A549 (cell line): ENCODE measurements around the gene RASGRF1. TPM values are rescaled to one million over a fixed set of nuclear protein-coding genes. Genes with fewer than 3 reads are reported as not detected.

Experiments used
- ATAC-seq, 2 experiments: fragments of 200-7000 bp in 1 of 2; fragments of >200 bp in 1 of 2; cut with Nextera tagmentation in 1 of 2; cut with Tn5 transposase in 1 of 2; 3 replicates each; pipeline versions ENCODE4 v1.8.0 to v1.9.1; 2018 to 2020; ENCODE audit warnings: mild to moderate bottlenecking in 1 of 2, moderate library complexity in 1 of 2
- CTCF ChIA-PET: fragments of 300-600 bp; sonication (Branson Sonifier 250); formaldehyde crosslinking; extraction: SDS; loops from one replicate; lab custom pipeline; 2021; ENCODE audit warnings: antibody characterized with exemption, inconsistent platforms; lab: Yijun Ruan, JAX
- POLR2A ChIA-PET: fragments of 350-600 bp; formaldehyde crosslinking; extraction: SDS; loops from one replicate; lab custom pipeline; 2021; ENCODE audit warnings: antibody characterized with exemption, inconsistent platforms; lab: Yijun Ruan, JAX
- DNase-seq, 2 experiments: peaks; one replicate each; pipeline versions ENCODE4 v3.0.0 to v3.0.0-alpha.2; 2011 to 2016; ENCODE audit warnings: low read depth in 1 of 2, low spot score in 1 of 2
- FAIRE-seq: peaks from 2 replicates; lab custom pipeline; 2011; peaks lifted over from hg19 to GRCh38; lab: Jason Lieb, UNC
- H3K27ac ChIP-seq, 2 experiments: fragments of >200 bp; sonication (Bioruptor Twin); formaldehyde crosslinking; 3 replicates each; pipeline ENCODE4 v1.5.1; 2016 to 2017
- H3K4me1 ChIP-seq: fragments of >200 bp; sonication (Bioruptor Twin); formaldehyde crosslinking; 3 replicates; pipeline ENCODE4 v1.6.1; 2016
- H3K4me2 ChIP-seq: fragments of >200 bp; sonication (Bioruptor Twin); formaldehyde crosslinking; 3 replicates; pipeline ENCODE4 v1.6.1; 2016
- H3K4me3 ChIP-seq: fragments of >200 bp; sonication (Bioruptor Twin); formaldehyde crosslinking; 3 replicates; pipeline ENCODE4 v1.5.1; 2016
- H3K9me3 ChIP-seq: fragments of >200 bp; sonication (Bioruptor Twin); formaldehyde crosslinking; 3 replicates; pipeline ENCODE4 v1.6.1; 2016
- CBX8 ChIP-seq: fragments of 200-600 bp; sonication (generic); IDR thresholded peaks from 2 replicates; pipeline ENCODE4 v1.6.1; 2016
- CHD4 ChIP-seq: fragments of 200-600 bp; sonication (generic); IDR thresholded peaks from 2 replicates; pipeline ENCODE4 v1.6.1; 2016; ENCODE audit warnings: antibody characterized with exemption, mild to moderate bottlenecking, borderline replicate concordance
- EHF ChIP-seq: fragments of 250-450 bp; sonication (Bioruptor Pico); IDR thresholded peaks from 2 replicates; pipeline ENCODE4 v1.5.0; 2020; ENCODE audit warnings: mild to moderate bottlenecking
- FOSL2 ChIP-seq, 2 experiments: fragments of 450-650 bp in 1 of 2; fragments of >200 bp in 1 of 2; sonication (Bioruptor Twin) in 1 of 2; formaldehyde crosslinking; IDR thresholded peaks; 2 replicates each; pipeline versions ENCODE4 v1.5.0 to v1.6.1; 2016 to 2020; ENCODE audit warnings: mild to moderate bottlenecking in 1 of 2, moderate library complexity in 1 of 2
- GATA3 ChIP-seq: IDR thresholded peaks from 2 replicates; pipeline ENCODE4 v1.6.1; 2012; ENCODE audit warnings: borderline replicate concordance
- HDAC2 ChIP-seq: fragments of 200-600 bp; sonication (generic); IDR thresholded peaks from 2 replicates; pipeline ENCODE4 v1.6.1; 2016
- HOXB13 ChIP-seq: fragments of 250-450 bp; sonication (Bioruptor Pico); IDR thresholded peaks from 2 replicates; pipeline ENCODE4 v1.5.0; 2020; ENCODE audit warnings: low read depth, mild to moderate bottlenecking, moderate library complexity
- HOXB5 ChIP-seq: fragments of 250-450 bp; sonication (Bioruptor Pico); IDR thresholded peaks from 2 replicates; pipeline ENCODE4 v1.5.0; 2020; ENCODE audit warnings: mild to moderate bottlenecking, moderate library complexity
- KDM1A ChIP-seq: fragments of 200-600 bp; sonication (generic); IDR thresholded peaks from 2 replicates; pipeline ENCODE4 v1.6.1; 2016; ENCODE audit warnings: low read depth, mild to moderate bottlenecking
- KDM5A ChIP-seq: fragments of 200-600 bp; sonication (generic); IDR thresholded peaks from 2 replicates; pipeline ENCODE4 v1.6.1; 2016; ENCODE audit warnings: antibody characterized with exemption, mild to moderate bottlenecking
- MYC ChIP-seq: IDR thresholded peaks from 2 replicates; pipeline ENCODE4 v1.6.1; 2012; ENCODE audit warnings: mild to moderate bottlenecking, inconsistent platforms, low read length, improper control_type of control experiment, borderline replicate concordance
- NPAS2 ChIP-seq: fragments of 250-450 bp; sonication (Bioruptor Pico); IDR thresholded peaks from 2 replicates; pipeline ENCODE4 v1.8.0; 2022; ENCODE audit warnings: mild to moderate bottlenecking, moderate library complexity, borderline replicate concordance
- RCOR1 ChIP-seq: fragments of 150-350 bp; IDR thresholded peaks from 2 replicates; pipeline ENCODE4 v1.6.1; 2014; ENCODE audit warnings: antibody characterized with exemption, low read length, low read depth
- ZC3H11A ChIP-seq: fragments of 450-650 bp; IDR thresholded peaks from 2 replicates; pipeline ENCODE4 v1.6.1; 2014; ENCODE audit warnings: antibody characterized with exemption, mild to moderate bottlenecking
- ZNF302 ChIP-seq: fragments of 250-450 bp; sonication (Bioruptor Pico); IDR thresholded peaks from 2 replicates; pipeline ENCODE4 v1.9.0; 2021; ENCODE audit warnings: inconsistent platforms, mild to moderate bottlenecking, moderate library complexity
- WGBS: methylation state at CpG from one replicate; pipeline ENCODE4 v1.1.6; 2017; ENCODE audit errors: missing lambda C conversion rate; 5-methylcytosine and 5-hydroxymethylcytosine counted together
- polyA plus RNA-seq, 4 experiments: library from polyadenylated mRNA; depleted of rRNA in 3 of 4; stranded (reverse); fragments of >200 nt; fragmentation: RNase III in 1 of 4; extraction: RNeasy Plus Mini Kit Qiagen cat#74134 plus additional on column Dnase treatment in 1 of 4; gene quantifications; 2 replicates in 3 of 4; 3 replicates in 1 of 4; pipeline ENCODE4 v1.2.3, GENCODE V29; 2011 to 2017
- TF ChIP-seq, protein P1 (sequence below): fragments of >200 bp; sonication (Bioruptor Twin); formaldehyde crosslinking; IDR thresholded peaks from 3 replicates; pipeline ENCODE4 v1.5.1; 2016
- TF ChIP-seq, protein P2 (sequence below): fragments of 450-650 bp; IDR thresholded peaks from 2 replicates; pipeline ENCODE4 v1.6.1; 2014; ENCODE audit warnings: antibody characterized with exemption
- TF ChIP-seq, protein P3 (sequence below): fragments of >200 bp; sonication (Bioruptor Twin); formaldehyde crosslinking; IDR thresholded peaks from 3 replicates; pipeline ENCODE4 v1.6.1; 2016
- TF ChIP-seq, protein P4 (sequence below): fragments of 200-600 bp; sonication (generic); IDR thresholded peaks from 2 replicates; pipeline ENCODE4 v1.6.1; 2016; ENCODE audit warnings: antibody characterized with exemption, mild to moderate bottlenecking, moderate library complexity
- TF ChIP-seq, protein P5 (sequence below): fragments of 250-450 bp; sonication (Bioruptor Pico); IDR thresholded peaks from 2 replicates; pipeline ENCODE4 v1.5.0; 2020; ENCODE audit warnings: low read depth, mild to moderate bottlenecking, moderate library complexity

Gene RASGRF1
- polyA plus RNA-seq, 2 of the 4 experiments (the other 2 are of a cell fraction) = 0.13 to 0.21 TPM

DNA sequence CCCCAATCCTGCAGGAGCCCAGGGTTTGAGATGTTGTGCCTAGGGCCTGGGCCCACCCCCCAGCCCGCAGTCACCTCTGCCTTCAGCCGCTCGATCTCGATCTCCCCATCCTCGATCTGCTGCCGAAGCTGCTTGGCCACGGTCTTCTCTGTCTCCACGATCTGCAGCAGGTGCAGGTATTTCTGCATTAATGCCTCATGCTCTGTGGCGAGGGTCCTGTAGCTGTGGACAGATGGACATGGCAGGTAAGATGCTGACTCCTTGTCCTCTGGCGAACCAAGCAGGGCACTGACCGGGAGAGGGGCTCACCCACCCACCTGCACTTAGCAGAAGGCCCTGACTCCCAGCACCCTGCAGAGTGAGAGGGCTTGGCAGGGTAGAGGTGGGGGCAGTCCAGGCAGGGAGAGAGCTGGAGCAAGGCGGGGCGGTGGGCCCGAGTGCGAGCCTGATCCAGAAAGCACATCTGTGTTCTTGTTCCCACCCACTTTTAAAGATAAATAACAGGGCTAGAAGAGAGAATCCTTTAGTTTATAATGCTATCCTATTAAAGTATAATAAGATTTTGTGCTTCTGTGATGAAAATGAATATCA, 32.2 kb downstream of the RASGRF1 start (continued):
- TF ChIP-seq, protein P1, sequence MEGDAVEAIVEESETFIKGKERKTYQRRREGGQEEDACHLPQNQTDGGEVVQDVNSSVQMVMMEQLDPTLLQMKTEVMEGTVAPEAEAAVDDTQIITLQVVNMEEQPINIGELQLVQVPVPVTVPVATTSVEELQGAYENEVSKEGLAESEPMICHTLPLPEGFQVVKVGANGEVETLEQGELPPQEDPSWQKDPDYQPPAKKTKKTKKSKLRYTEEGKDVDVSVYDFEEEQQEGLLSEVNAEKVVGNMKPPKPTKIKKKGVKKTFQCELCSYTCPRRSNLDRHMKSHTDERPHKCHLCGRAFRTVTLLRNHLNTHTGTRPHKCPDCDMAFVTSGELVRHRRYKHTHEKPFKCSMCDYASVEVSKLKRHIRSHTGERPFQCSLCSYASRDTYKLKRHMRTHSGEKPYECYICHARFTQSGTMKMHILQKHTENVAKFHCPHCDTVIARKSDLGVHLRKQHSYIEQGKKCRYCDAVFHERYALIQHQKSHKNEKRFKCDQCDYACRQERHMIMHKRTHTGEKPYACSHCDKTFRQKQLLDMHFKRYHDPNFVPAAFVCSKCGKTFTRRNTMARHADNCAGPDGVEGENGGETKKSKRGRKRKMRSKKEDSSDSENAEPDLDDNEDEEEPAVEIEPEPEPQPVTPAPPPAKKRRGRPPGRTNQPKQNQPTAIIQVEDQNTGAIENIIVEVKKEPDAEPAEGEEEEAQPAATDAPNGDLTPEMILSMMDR = no peak
- TF ChIP-seq RCOR1 = no peak
- TF ChIP-seq, all 56 proteins: peak for 0

DNA sequence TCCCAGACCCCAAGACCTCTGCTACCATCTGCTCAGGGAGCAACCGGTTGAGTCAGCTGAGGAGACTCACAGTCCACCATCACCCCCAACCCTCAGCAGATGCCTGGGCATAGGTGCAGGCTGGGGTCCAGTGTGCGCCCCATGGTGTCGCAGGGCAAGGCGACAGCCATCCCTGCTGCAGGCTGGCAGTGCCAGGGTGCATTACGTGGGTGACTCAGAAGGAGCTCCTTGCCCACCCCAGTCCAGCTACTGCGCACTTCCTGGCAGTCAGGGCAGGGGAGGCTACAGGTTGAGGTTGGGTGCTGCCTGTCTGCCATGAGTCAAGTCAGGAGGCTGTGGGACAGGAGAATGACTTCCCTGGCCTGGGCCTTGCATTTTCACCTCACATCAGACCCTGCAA, 33.5 kb downstream of the RASGRF1 start:
- WGBS = 45% methylated on average over 6 of the region's 6 CpGs
- no peaks in the 10 kb centered on the region for H3K4me1 ChIP-seq
- FAIRE-seq (no peak), DNase-seq (no peak), ATAC-seq (no peak)
- CTCF ChIA-PET = interaction anchor here (1.5 to 3.2 kb wide), 4 partner anchors 9 to 127 kb away, joined by 6 to 16 read pairs (median 7); no protein-coding TSS in a partner anchor
- H3K9me3 ChIP-seq = no peaks in the 10 kb centered on the region
- POLR2A ChIA-PET = no interaction called here
- H3K27ac ChIP-seq = no peak overlapping the region
- H3K4me3 ChIP-seq = no peak overlapping the region
- no peak for TF ChIP-seq ZC3H11A
- TF ChIP-seq HOXB5 (CRISPR knock-in tag) = no peak
- TF ChIP-seq, protein P2, sequence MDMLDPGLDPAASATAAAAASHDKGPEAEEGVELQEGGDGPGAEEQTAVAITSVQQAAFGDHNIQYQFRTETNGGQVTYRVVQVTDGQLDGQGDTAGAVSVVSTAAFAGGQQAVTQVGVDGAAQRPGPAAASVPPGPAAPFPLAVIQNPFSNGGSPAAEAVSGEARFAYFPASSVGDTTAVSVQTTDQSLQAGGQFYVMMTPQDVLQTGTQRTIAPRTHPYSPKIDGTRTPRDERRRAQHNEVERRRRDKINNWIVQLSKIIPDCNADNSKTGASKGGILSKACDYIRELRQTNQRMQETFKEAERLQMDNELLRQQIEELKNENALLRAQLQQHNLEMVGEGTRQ = no peak
- TF ChIP-seq, protein P3, sequence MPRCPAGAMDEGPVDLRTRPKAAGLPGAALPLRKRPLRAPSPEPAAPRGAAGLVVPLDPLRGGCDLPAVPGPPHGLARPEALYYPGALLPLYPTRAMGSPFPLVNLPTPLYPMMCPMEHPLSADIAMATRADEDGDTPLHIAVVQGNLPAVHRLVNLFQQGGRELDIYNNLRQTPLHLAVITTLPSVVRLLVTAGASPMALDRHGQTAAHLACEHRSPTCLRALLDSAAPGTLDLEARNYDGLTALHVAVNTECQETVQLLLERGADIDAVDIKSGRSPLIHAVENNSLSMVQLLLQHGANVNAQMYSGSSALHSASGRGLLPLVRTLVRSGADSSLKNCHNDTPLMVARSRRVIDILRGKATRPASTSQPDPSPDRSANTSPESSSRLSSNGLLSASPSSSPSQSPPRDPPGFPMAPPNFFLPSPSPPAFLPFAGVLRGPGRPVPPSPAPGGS = no peak
- no peak for TF ChIP-seq CHD4
- TF ChIP-seq ZNF302 (CRISPR knock-in tag) = no peak
- H3K4me2 ChIP-seq = no peak overlapping the region

DNA sequence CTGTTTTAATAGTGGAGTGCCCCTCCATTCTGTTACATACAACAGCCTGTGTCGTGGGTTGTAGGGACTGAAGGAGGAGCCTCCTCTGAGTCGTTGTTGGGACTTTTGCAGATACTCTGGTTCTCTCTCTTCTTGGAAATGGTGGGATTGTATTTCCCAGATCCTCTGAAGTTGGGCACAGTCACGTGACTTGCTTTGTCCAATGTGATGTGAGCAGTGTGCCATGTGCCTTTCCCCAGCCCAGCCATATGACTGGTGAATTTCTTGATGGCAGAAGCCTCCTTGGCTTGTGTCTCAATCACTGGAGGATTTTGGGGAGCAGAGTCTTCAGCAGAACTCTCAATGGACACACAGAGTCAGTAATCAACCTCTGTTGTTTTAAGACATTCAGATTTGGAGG, 36.2 kb downstream of the RASGRF1 start:
- ChIA-PET POLR2A (no interaction called here), CTCF (interaction anchor here (1.5 to 1.9 kb wide), 2 partner anchors 11 to 16 kb away, joined by 3 to 4 read pairs; no protein-coding TSS in a partner anchor)

DNA sequence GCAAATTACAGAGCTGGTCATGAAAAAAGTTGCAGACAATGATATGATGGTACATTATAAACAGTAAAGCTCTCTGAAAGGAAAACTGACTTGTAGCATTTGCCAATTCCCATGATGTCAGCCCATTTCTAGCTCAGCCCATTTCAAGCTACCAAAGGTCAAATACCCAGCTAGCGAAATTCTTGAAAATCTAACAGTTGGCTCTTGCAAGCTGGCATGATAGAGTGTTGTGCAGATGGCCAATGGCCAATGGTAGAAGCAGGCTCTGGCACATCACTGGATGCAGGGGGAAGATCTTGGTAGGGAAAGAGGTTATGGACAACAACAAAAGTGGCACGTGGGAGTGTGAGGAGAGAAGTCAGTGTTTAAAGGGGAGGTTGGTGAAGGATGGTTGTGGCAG, 36.7 kb downstream of the RASGRF1 start:
- no peak overlapping the region for H3K4me2 ChIP-seq
- no peak overlapping the region for H3K27ac ChIP-seq
- CTCF ChIA-PET = interaction anchor here (1.0 to 1.9 kb wide), 3 partner anchors 9 to 17 kb away, joined by 3 to 4 read pairs (median 3); no protein-coding TSS in a partner anchor
- TF ChIP-seq CHD4 = no peak
- no peak for TF ChIP-seq CBX8
- no peak for TF ChIP-seq FOSL2 (IDR thresholded peaks at IDR 0.05)
- TF ChIP-seq FOSL2 (CRISPR knock-in tag; IDR thresholded peaks at IDR 0.05) = no peak
- TF ChIP-seq, protein P4, sequence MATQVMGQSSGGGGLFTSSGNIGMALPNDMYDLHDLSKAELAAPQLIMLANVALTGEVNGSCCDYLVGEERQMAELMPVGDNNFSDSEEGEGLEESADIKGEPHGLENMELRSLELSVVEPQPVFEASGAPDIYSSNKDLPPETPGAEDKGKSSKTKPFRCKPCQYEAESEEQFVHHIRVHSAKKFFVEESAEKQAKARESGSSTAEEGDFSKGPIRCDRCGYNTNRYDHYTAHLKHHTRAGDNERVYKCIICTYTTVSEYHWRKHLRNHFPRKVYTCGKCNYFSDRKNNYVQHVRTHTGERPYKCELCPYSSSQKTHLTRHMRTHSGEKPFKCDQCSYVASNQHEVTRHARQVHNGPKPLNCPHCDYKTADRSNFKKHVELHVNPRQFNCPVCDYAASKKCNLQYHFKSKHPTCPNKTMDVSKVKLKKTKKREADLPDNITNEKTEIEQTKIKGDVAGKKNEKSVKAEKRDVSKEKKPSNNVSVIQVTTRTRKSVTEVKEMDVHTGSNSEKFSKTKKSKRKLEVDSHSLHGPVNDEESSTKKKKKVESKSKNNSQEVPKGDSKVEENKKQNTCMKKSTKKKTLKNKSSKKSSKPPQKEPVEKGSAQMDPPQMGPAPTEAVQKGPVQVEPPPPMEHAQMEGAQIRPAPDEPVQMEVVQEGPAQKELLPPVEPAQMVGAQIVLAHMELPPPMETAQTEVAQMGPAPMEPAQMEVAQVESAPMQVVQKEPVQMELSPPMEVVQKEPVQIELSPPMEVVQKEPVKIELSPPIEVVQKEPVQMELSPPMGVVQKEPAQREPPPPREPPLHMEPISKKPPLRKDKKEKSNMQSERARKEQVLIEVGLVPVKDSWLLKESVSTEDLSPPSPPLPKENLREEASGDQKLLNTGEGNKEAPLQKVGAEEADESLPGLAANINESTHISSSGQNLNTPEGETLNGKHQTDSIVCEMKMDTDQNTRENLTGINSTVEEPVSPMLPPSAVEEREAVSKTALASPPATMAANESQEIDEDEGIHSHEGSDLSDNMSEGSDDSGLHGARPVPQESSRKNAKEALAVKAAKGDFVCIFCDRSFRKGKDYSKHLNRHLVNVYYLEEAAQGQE = no peak
- TF ChIP-seq EHF (CRISPR knock-in tag) = no peak
- no peak for TF ChIP-seq RCOR1
- no peak for TF ChIP-seq ZNF302 (CRISPR knock-in tag)
- TF ChIP-seq GATA3 = no peak
- no peak for TF ChIP-seq KDM5A
- no peak for TF ChIP-seq HOXB13 (CRISPR knock-in tag)
- TF ChIP-seq KDM1A = no peak
- no peak for TF ChIP-seq ZC3H11A
- no peak for TF ChIP-seq NPAS2
- no peak for TF ChIP-seq HDAC2
- TF ChIP-seq, protein P5, sequence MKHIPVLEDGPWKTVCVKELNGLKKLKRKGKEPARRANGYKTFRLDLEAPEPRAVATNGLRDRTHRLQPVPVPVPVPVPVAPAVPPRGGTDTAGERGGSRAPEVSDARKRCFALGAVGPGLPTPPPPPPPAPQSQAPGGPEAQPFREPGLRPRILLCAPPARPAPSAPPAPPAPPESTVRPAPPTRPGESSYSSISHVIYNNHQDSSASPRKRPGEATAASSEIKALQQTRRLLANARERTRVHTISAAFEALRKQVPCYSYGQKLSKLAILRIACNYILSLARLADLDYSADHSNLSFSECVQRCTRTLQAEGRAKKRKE = no peak
- POLR2A ChIA-PET = no interaction called here
- H3K4me1 ChIP-seq = no peaks in the 10 kb centered on the region
- H3K4me3 ChIP-seq = no peak overlapping the region
- no peak for DNase-seq
- no peak for FAIRE-seq
- H3K9me3 ChIP-seq = no peaks in the 10 kb centered on the region
- ATAC-seq = no peak
- WGBS = 23% methylated on average over 2 of the region's 2 CpGs

More for the DNA sequence above, 36.2 kb downstream of the RASGRF1 start:
- no peak for DNase-seq
- no peaks in the 10 kb centered on the region for H3K4me1 ChIP-seq
- H3K9me3 ChIP-seq = no peaks in the 10 kb centered on the region
- TF ChIP-seq MYC (no peak), CBX8 (no peak)
- TF ChIP-seq, protein P2 = peak; percentile 72
- WGBS = 7% methylated on average over 3 of the region's 3 CpGs
- FAIRE-seq = no peak
- no peak for ATAC-seq
- no peak overlapping the region for H3K4me2 ChIP-seq
- H3K27ac ChIP-seq = no peak overlapping the region
- H3K4me3 ChIP-seq = no peak overlapping the region
